GM21526 (cell line): ENCODE results near the gene GPR108.

Experiments used
- ATAC-seq: cut with Tn5 transposase; IDR thresholded peaks from one replicate; pipeline ENCODE4 v1.9.1; 2021; ENCODE audit warnings: moderate library complexity; ENCODE audit not compliant: unreplicated experiment, low FRiP score

The GPR108 gene

GRCh38 chr19:6682607-6683128 lies 54.7 kb downstream of the GPR108 start:
- ATAC-seq: no peak

GRCh38 chr19:6680141-6680540 lies 57.2 kb downstream of the GPR108 start:
- no peak for ATAC-seq
